ENCODE results near the gene ZNF468.

ZNF468 gene

GRCh38 chr19:52825765-52826164, 31.7 kb downstream of the ZNF468 start:
- no peak for TF ChIP-seq NFIC (IDR thresholded peaks at IDR 0.05)
- no peak for TF ChIP-seq TAF1 (IDR thresholded peaks at IDR 0.05; ENCODE audit: low read depth)
- no peak for TF ChIP-seq RAD21 (IDR thresholded peaks at IDR 0.05; ENCODE audit: low read depth)
- no peak for TF ChIP-seq YY1 (IDR thresholded peaks at IDR 0.05; ENCODE audit: low read depth)
- TF ChIP-seq MAX (IDR thresholded peaks at IDR 0.05): no peak
- TF ChIP-seq REST (IDR thresholded peaks at IDR 0.05; ENCODE audit: low read depth): no peak
- no peak for TF ChIP-seq EGR1 (IDR thresholded peaks at IDR 0.05)
- no peak for TF ChIP-seq TEAD4 (IDR thresholded peaks at IDR 0.05)

- no peak for TF ChIP-seq FOXM1 (IDR thresholded peaks at IDR 0.05; ENCODE audit: borderline replicate concordance, low read depth)
- no peak for TF ChIP-seq TAF1 (IDR thresholded peaks at IDR 0.05; ENCODE audit: low read depth)
- TF ChIP-seq TEAD4 (IDR thresholded peaks at IDR 0.05): no peak
These were observed 33.7 kb downstream of the ZNF468 start for GRCh38 chr19:52823676-52824075.

- 0 out of 2 replicates have a peak, but pooled peaks have one; percentile 30 for TF ChIP-seq TAF1 (IDR thresholded peaks at IDR 0.05; ENCODE audit: low read depth)
- 0 out of 2 replicates have a peak, but pooled peaks have one; percentile 10 for TF ChIP-seq MAX (IDR thresholded peaks at IDR 0.05)
These were observed 36.0 kb downstream of the ZNF468 start, which contains the start of gene ZNF28 for GRCh38 chr19:52821204-52821960. Gene ZNF28 (minus strand): TSS chr19:52821633. CDS start chr19:52817958, 3,675 bp downstream.

- TF ChIP-seq FOXM1 (IDR thresholded peaks at IDR 0.05; ENCODE audit: borderline replicate concordance, low read depth): no peak
- TF ChIP-seq USF1 (IDR thresholded peaks at IDR 0.05): no peak
- TF ChIP-seq TCF12 (IDR thresholded peaks at IDR 0.05; ENCODE audit: low read depth): no peak
- TF ChIP-seq EGR1 (IDR thresholded peaks at IDR 0.05): no peak
- TF ChIP-seq MAX (IDR thresholded peaks at IDR 0.05): no peak
- TF ChIP-seq CEBPB (IDR thresholded peaks at IDR 0.05): no peak
- no peak for TF ChIP-seq YY1 (IDR thresholded peaks at IDR 0.05; ENCODE audit: low read depth)
- TF ChIP-seq ZBTB7A (IDR thresholded peaks at IDR 0.05; ENCODE audit: low read depth): no peak
- TF ChIP-seq NFIC (IDR thresholded peaks at IDR 0.05): no peak
- no peak for TF ChIP-seq REST (IDR thresholded peaks at IDR 0.05; ENCODE audit: low read depth)
- no peak for TF ChIP-seq RAD21 (IDR thresholded peaks at IDR 0.05; ENCODE audit: low read depth)
These were observed 47.6 kb downstream of the ZNF468 start for GRCh38 chr19:52809801-52810200.

GRCh38 chr19:52789440-52789839, 68.0 kb downstream of the ZNF468 start:
- TF ChIP-seq YY1 (IDR thresholded peaks at IDR 0.05; ENCODE audit: low read depth) (no peak), REST (IDR thresholded peaks at IDR 0.05; ENCODE audit: low read depth) (no peak), RAD21 (IDR thresholded peaks at IDR 0.05; ENCODE audit: low read depth) (no peak), EP300 (IDR thresholded peaks at IDR 0.05; ENCODE audit: borderline replicate concordance) (no peak), MAX (IDR thresholded peaks at IDR 0.05) (no peak), CEBPB (IDR thresholded peaks at IDR 0.05) (no peak), TAF1 (IDR thresholded peaks at IDR 0.05; ENCODE audit: low read depth) (no peak), EGR1 (IDR thresholded peaks at IDR 0.05) (no peak), TCF12 (IDR thresholded peaks at IDR 0.05; ENCODE audit: low read depth) (no peak), TEAD4 (IDR thresholded peaks at IDR 0.05) (no peak), NFIC (IDR thresholded peaks at IDR 0.05) (no peak), ZBTB7A (IDR thresholded peaks at IDR 0.05; ENCODE audit: low read depth) (no peak), USF1 (IDR thresholded peaks at IDR 0.05) (no peak), FOXM1 (IDR thresholded peaks at IDR 0.05; ENCODE audit: borderline replicate concordance, low read depth) (no peak), CREB1 (IDR thresholded peaks at IDR 0.05; ENCODE audit: low read depth) (no peak)

Measured in Ishikawa (cell line).